ENCODE data around the gene NRXN2.

- TF ChIP-seq POLR2A (IDR thresholded peaks at IDR 0.05), result no peak
- TF ChIP-seq, protein P1, sequence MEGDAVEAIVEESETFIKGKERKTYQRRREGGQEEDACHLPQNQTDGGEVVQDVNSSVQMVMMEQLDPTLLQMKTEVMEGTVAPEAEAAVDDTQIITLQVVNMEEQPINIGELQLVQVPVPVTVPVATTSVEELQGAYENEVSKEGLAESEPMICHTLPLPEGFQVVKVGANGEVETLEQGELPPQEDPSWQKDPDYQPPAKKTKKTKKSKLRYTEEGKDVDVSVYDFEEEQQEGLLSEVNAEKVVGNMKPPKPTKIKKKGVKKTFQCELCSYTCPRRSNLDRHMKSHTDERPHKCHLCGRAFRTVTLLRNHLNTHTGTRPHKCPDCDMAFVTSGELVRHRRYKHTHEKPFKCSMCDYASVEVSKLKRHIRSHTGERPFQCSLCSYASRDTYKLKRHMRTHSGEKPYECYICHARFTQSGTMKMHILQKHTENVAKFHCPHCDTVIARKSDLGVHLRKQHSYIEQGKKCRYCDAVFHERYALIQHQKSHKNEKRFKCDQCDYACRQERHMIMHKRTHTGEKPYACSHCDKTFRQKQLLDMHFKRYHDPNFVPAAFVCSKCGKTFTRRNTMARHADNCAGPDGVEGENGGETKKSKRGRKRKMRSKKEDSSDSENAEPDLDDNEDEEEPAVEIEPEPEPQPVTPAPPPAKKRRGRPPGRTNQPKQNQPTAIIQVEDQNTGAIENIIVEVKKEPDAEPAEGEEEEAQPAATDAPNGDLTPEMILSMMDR (IDR thresholded peaks at IDR 0.05), result no peak
Observed at GRCh38 chr11:64570341-64570740, 152.7 kb downstream of the NRXN2 start.

Measured in heart left ventricle (tissue), 13 donors.